Measurements from ENCODE around the gene ENPP7. TPM values are rescaled to one million over a fixed set of nuclear protein-coding genes. Genes with fewer than 3 reads are reported as not detected.

The ENPP7 gene
- total and polyA plus RNA-seq, 8 donors = 0.05 to 0.15 (median 0.12) TPM; not detected in 3

GRCh38 chr17:79747508-79748294 is 17.0 kb downstream of the ENPP7 start:
- H3K4me3 ChIP-seq = no peak overlapping the region
- DNase-seq = no peak
- no peak for TF ChIP-seq CTCF (IDR thresholded peaks at IDR 0.05)
- H3K9me3 ChIP-seq = no peaks in the 10 kb centered on the region
- H3K4me1 ChIP-seq = no peaks in the 10 kb centered on the region
- no peak for FAIRE-seq
- H3K36me3 ChIP-seq = no peaks in the 10 kb centered on the region
- peak in 1 of 4 donors; percentile 17 for ATAC-seq
- peaks cover 0 to 19% (median 3%) of the 10 kb centered on the region in 4 donors for H3K27me3 ChIP-seq
- H3K27ac ChIP-seq = no peak overlapping the region
- WGBS, 2 donors = 5 to 6% methylated on average over 66 to 74 of the region's 74 CpGs
- intact Hi-C loops (cut with DNase I) = no loop called here

- Histone ChIP-seq H3K4me1 (no peaks in the 10 kb centered on the region), H3K36me3 (no peaks in the 10 kb centered on the region), H3K27me3 (peaks cover 0 to 19% (median 3%) of the 10 kb centered on the region in 4 donors), H3K9me3 (no peaks in the 10 kb centered on the region), H3K4me3 (no peak overlapping the region), H3K27ac (no peak overlapping the region)
- 8 to 12% methylated on average over 37 to 55 of the region's 55 CpGs for WGBS, 2 donors
- intact Hi-C loops (cut with DNase I) = no loop called here
- ATAC-seq = no peak
- TF ChIP-seq CTCF (IDR thresholded peaks at IDR 0.05) = no peak
- no peak for DNase-seq
- no peak for FAIRE-seq
These were observed 17.8 kb downstream of the ENPP7 start for GRCh38 chr17:79748295-79749099.

- H3K27ac ChIP-seq = no peak overlapping the region
- FAIRE-seq (peak; percentile 34), DNase-seq (no peak), ATAC-seq (no peak)
- no peak for TF ChIP-seq CTCF (IDR thresholded peaks at IDR 0.05)
- H3K4me1 ChIP-seq = no peaks in the 10 kb centered on the region
- H3K36me3 ChIP-seq = no peaks in the 10 kb centered on the region
- peaks cover 0 to 19% (median 3%) of the 10 kb centered on the region in 4 donors for H3K27me3 ChIP-seq
- intact Hi-C loops (cut with DNase I) = no loop called here
- no peak overlapping the region for H3K4me3 ChIP-seq
- 74 to 80% methylated on average over 3 of the region's 3 CpGs for WGBS, 2 donors
- no peaks in the 10 kb centered on the region for H3K9me3 ChIP-seq
These were observed 18.5 kb downstream of the ENPP7 start for GRCh38 chr17:79749156-79749815.

GRCh38 chr17:79749958-79750357 is 19.2 kb downstream of the ENPP7 start:
- Histone ChIP-seq H3K27me3 (peaks cover 0 to 19% (median 3%) of the 10 kb centered on the region in 4 donors), H3K27ac (no peak overlapping the region), H3K9me3 (no peaks in the 10 kb centered on the region), H3K36me3 (no peaks in the 10 kb centered on the region), H3K4me3 (no peak overlapping the region), H3K4me1 (no peaks in the 10 kb centered on the region)
- TF ChIP-seq CTCF (IDR thresholded peaks at IDR 0.05) = no peak
- intact Hi-C loops (cut with DNase I) = no loop called here
- FAIRE-seq (no peak), ATAC-seq (no peak), DNase-seq (no peak)
- WGBS, 2 donors = 61 to 65% methylated on average over 3 of the region's 3 CpGs

Data from pancreas (tissue), 10 donors.